GM23338 (cell line): ENCODE data around the gene CDH20.

Source experiments
- CREB1 ChIP-seq: fragments of 250-450 bp; sonication (Bioruptor Pico); IDR thresholded peaks from 2 replicates; pipeline ENCODE4 v1.5.0; 2020; ENCODE audit warnings: low read depth, mild to moderate bottlenecking, moderate library complexity
- EZH2 ChIP-seq: fragments of 200-600 bp; sonication (generic); IDR thresholded peaks from one replicate; pipeline ENCODE4 v1.8.0; 2017; ENCODE audit warnings: antibody characterized with exemption, mild to moderate bottlenecking, low read depth; ENCODE audit not compliant: unreplicated experiment
- EZH2phosphoT487 ChIP-seq: fragments of 200-600 bp; sonication (generic); IDR thresholded peaks from one replicate; pipeline ENCODE4 v1.8.1; 2018; ENCODE audit warnings: antibody characterized with exemption; ENCODE audit not compliant: unreplicated experiment
- JUNB ChIP-seq: IDR thresholded peaks from one replicate; pipeline ENCODE4 v1.6.1; 2016; ENCODE audit warnings: antibody characterized with exemption; ENCODE audit not compliant: unreplicated experiment
- NANOG ChIP-seq: IDR thresholded peaks from 2 replicates; pipeline ENCODE4 v1.6.1; 2016; ENCODE audit warnings: antibody characterized with exemption, borderline replicate concordance
- POLR2AphosphoS5 ChIP-seq: IDR thresholded peaks from 2 replicates; pipeline ENCODE4 v1.6.1; 2016; ENCODE audit warnings: antibody characterized with exemption, low read depth
- STAT1 ChIP-seq: IDR thresholded peaks from one replicate; pipeline ENCODE4 v1.6.1; 2016; ENCODE audit warnings: antibody characterized with exemption; ENCODE audit not compliant: unreplicated experiment
- ZNF331 ChIP-seq: fragments of 250-450 bp; sonication (Bioruptor Pico); IDR thresholded peaks from 2 replicates; pipeline ENCODE4 v1.5.0; 2020; ENCODE audit warnings: low read depth, mild to moderate bottlenecking, moderate library complexity
- TF ChIP-seq, protein P1 (sequence below), 2 experiments: fragments of 200-600 bp in 1 of 2; sonication (generic) in 1 of 2; conservative IDR thresholded peaks; 2 replicates each; pipeline versions ENCODE4 v1.5.1 to v1.6.1; 2016 to 2017; ENCODE audit warnings: antibody characterized with exemption in 2 of 2, low read depth in 2 of 2, mild to moderate bottlenecking in 2 of 2, moderate library complexity in 1 of 2
- TF ChIP-seq, protein P2 (sequence below): IDR thresholded peaks from 2 replicates; pipeline ENCODE4 v1.6.1; 2016; ENCODE audit warnings: antibody characterized with exemption
- TF ChIP-seq, protein P3 (sequence below): IDR thresholded peaks from one replicate; pipeline ENCODE4 v1.6.1; 2018; ENCODE audit warnings: antibody characterized with exemption; ENCODE audit not compliant: unreplicated experiment

DNA sequence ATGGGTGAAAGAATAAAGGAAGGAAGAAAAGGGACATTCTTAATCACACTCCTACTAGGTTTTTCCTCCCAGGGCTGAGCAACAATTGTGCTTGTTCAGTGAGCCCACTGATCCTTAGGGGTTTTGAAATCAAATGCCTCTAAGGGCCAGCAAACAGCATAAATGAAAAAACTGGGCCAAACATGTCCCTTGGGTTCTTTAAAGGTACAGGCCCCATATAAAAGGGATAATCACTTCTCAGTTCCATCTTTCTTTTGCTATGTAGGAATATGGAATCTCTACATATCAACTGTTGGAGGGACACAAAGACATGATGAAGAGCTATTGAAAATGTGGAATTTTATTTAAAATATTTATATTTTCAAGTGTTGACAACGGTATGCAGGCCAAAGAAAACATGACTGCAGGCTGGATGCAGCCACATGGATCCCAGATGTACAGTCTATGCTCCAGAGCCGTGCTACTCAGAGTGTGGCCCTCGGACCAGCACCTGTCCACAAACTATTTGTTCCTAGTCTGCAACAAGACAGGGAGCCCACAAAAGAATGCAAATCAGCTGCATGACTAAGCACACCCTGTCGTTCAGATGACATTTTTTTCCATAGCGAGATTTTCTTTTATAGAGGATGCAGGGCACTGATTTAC lies 110.0 kb downstream of the CDH20 start:
- no peak for TF ChIP-seq NANOG
- TF ChIP-seq, protein P1, sequence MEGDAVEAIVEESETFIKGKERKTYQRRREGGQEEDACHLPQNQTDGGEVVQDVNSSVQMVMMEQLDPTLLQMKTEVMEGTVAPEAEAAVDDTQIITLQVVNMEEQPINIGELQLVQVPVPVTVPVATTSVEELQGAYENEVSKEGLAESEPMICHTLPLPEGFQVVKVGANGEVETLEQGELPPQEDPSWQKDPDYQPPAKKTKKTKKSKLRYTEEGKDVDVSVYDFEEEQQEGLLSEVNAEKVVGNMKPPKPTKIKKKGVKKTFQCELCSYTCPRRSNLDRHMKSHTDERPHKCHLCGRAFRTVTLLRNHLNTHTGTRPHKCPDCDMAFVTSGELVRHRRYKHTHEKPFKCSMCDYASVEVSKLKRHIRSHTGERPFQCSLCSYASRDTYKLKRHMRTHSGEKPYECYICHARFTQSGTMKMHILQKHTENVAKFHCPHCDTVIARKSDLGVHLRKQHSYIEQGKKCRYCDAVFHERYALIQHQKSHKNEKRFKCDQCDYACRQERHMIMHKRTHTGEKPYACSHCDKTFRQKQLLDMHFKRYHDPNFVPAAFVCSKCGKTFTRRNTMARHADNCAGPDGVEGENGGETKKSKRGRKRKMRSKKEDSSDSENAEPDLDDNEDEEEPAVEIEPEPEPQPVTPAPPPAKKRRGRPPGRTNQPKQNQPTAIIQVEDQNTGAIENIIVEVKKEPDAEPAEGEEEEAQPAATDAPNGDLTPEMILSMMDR (conservative IDR thresholded peaks at IDR 0.05; ENCODE audit: low read depth in 2 of 2), result no peak
- no peak for TF ChIP-seq EZH2
- no peak for TF ChIP-seq POLR2AphosphoS5
- TF ChIP-seq, protein P2, sequence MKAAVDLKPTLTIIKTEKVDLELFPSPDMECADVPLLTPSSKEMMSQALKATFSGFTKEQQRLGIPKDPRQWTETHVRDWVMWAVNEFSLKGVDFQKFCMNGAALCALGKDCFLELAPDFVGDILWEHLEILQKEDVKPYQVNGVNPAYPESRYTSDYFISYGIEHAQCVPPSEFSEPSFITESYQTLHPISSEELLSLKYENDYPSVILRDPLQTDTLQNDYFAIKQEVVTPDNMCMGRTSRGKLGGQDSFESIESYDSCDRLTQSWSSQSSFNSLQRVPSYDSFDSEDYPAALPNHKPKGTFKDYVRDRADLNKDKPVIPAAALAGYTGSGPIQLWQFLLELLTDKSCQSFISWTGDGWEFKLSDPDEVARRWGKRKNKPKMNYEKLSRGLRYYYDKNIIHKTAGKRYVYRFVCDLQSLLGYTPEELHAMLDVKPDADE, result no peak
- no peak for TF ChIP-seq EZH2phosphoT487
- TF ChIP-seq CREB1 (CRISPR knock-in tag), result no peak
- no peak for TF ChIP-seq JUNB
- TF ChIP-seq, protein P3, sequence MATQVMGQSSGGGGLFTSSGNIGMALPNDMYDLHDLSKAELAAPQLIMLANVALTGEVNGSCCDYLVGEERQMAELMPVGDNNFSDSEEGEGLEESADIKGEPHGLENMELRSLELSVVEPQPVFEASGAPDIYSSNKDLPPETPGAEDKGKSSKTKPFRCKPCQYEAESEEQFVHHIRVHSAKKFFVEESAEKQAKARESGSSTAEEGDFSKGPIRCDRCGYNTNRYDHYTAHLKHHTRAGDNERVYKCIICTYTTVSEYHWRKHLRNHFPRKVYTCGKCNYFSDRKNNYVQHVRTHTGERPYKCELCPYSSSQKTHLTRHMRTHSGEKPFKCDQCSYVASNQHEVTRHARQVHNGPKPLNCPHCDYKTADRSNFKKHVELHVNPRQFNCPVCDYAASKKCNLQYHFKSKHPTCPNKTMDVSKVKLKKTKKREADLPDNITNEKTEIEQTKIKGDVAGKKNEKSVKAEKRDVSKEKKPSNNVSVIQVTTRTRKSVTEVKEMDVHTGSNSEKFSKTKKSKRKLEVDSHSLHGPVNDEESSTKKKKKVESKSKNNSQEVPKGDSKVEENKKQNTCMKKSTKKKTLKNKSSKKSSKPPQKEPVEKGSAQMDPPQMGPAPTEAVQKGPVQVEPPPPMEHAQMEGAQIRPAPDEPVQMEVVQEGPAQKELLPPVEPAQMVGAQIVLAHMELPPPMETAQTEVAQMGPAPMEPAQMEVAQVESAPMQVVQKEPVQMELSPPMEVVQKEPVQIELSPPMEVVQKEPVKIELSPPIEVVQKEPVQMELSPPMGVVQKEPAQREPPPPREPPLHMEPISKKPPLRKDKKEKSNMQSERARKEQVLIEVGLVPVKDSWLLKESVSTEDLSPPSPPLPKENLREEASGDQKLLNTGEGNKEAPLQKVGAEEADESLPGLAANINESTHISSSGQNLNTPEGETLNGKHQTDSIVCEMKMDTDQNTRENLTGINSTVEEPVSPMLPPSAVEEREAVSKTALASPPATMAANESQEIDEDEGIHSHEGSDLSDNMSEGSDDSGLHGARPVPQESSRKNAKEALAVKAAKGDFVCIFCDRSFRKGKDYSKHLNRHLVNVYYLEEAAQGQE, result no peak
- no peak for TF ChIP-seq STAT1
- no peak for TF ChIP-seq ZNF331
